A549 (cell line): ENCODE data around the gene GPR176.

Source experiments
- CEBPB ChIP-seq, 2 experiments: fragments of >200 bp in 1 of 2; sonication (Bioruptor Twin) in 1 of 2; formaldehyde crosslinking in 1 of 2; IDR thresholded peaks; 2 replicates each; pipeline ENCODE4 v1.6.1; 2012 to 2016
- CTCF ChIP-seq: fragments of >200 bp; sonication (Bioruptor Twin); formaldehyde crosslinking; IDR thresholded peaks from 3 replicates; pipeline ENCODE4 v1.5.1; 2016
- EP300 ChIP-seq, 2 experiments: fragments of >200 bp; sonication (Bioruptor Twin); formaldehyde crosslinking; IDR thresholded peaks; 2 replicates in 1 of 2; 3 replicates in 1 of 2; pipeline ENCODE4 v1.6.1; 2016 to 2017
- HDAC2 ChIP-seq: fragments of 200-600 bp; sonication (generic); IDR thresholded peaks from 2 replicates; pipeline ENCODE4 v1.6.1; 2016
- HMGXB4 ChIP-seq: fragments of 250-450 bp; sonication (Bioruptor Pico); IDR thresholded peaks from 2 replicates; pipeline ENCODE4 v1.5.0; 2021; ENCODE audit warnings: mild to moderate bottlenecking, moderate library complexity, borderline replicate concordance
- NR3C1 ChIP-seq: fragments of >200 bp; sonication (Bioruptor Twin); formaldehyde crosslinking; IDR thresholded peaks from 3 replicates; pipeline ENCODE4 v1.6.1; 2017
- PBX3 ChIP-seq: IDR thresholded peaks from 2 replicates; pipeline ENCODE4 v1.6.1; 2012
- POLR2A ChIP-seq: IDR thresholded peaks from 2 replicates; pipeline ENCODE4 v1.6.1; 2012; ENCODE audit warnings: mild to moderate bottlenecking, low read length
- RCOR1 ChIP-seq: fragments of 150-350 bp; IDR thresholded peaks from 2 replicates; pipeline ENCODE4 v1.6.1; 2014; ENCODE audit warnings: antibody characterized with exemption, low read length, low read depth
- REST ChIP-seq: fragments of 200-600 bp; sonication (generic); IDR thresholded peaks from 2 replicates; pipeline ENCODE4 v1.6.1; 2016; ENCODE audit warnings: antibody characterized with exemption, mild to moderate bottlenecking, moderate library complexity
- SMC3 ChIP-seq: fragments of >200 bp; sonication (Bioruptor Twin); formaldehyde crosslinking; IDR thresholded peaks from 3 replicates; pipeline ENCODE4 v1.6.1; 2018; ENCODE audit warnings: inconsistent platforms
- USF2 ChIP-seq: fragments of 450-650 bp; IDR thresholded peaks from 2 replicates; pipeline ENCODE4 v1.6.1; 2014; ENCODE audit warnings: antibody characterized with exemption
- ZFP36 ChIP-seq: fragments of 450-650 bp; IDR thresholded peaks from 2 replicates; pipeline ENCODE4 v1.6.1; 2014; ENCODE audit warnings: borderline replicate concordance; ENCODE audit not compliant: partially characterized antibody
- ZNF302 ChIP-seq: fragments of 250-450 bp; sonication (Bioruptor Pico); IDR thresholded peaks from 2 replicates; pipeline ENCODE4 v1.9.0; 2021; ENCODE audit warnings: inconsistent platforms, mild to moderate bottlenecking, moderate library complexity

- no peak for TF ChIP-seq USF2
- TF ChIP-seq CTCF = peak; percentile 43; the same call in 2 of the 3 replicates
- TF ChIP-seq EP300 (IDR thresholded peaks at IDR 0.05) = no peak
- no peak for TF ChIP-seq NR3C1
- no peak for TF ChIP-seq CEBPB (IDR thresholded peaks at IDR 0.05)
- TF ChIP-seq SMC3 = 0 out of 3 replicates have a peak, but pooled peaks have one; percentile 32
- no peak for TF ChIP-seq HDAC2
- TF ChIP-seq POLR2A = no peak
- TF ChIP-seq PBX3 = no peak
- no peak for TF ChIP-seq ZNF302
- TF ChIP-seq REST = no peak
- no peak for TF ChIP-seq ZFP36
- TF ChIP-seq HMGXB4 (CRISPR knock-in tag) = no peak
- no peak for TF ChIP-seq RCOR1
Measured at GRCh38 chr15:39874890-39875549, 45.0 kb downstream of the GPR176 start.
